ACHN (cell line): Measurements from ENCODE around the gene SYT8.

Experiments used
- DNase-seq: peaks from one replicate; pipeline ENCODE4 v3.0.0-alpha.2; 2015
- in situ Hi-C: cut with HindIII; loops from 2 replicates; pipeline ENCODE4 v1.10.0; 2017; ENCODE audit warnings: low sequenced_read_pairs, low pct_ligation_motif_present, low pct_unique_long_range_greater_than_20kb

The SYT8 gene

DNA sequence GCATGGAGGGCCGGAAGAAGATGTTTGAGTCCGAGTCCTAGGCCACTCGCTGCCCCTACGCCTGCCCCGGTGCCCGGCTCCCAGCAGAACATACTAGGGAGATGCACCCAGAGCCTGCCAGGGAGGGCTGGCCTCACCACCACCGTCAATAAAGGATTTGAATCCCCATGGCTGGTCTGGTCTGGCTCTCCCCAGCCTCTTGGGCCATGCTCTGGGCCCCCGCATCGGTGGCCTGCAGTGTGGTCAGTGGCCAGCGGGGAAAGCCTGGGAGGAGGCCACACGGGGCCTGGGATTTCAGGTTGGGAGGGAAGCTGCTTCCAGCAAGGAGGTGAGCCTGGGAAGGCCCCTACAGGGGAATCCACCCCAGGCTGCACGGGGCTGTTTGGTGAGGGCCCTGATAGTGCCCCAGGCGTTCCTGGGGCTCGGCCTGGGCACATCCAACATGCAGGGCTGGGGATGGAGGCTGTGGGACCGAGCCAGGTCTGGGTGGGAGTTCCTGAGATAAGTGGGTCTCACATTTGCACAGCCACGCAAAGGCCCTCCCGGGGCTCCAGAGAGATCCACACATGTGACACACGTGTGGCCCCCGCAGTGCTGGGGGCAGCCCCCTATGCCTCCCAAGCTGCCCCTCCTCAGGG lies 6.8 kb downstream of the SYT8 start:
- in situ Hi-C loops, result no loop called here
- no peak for DNase-seq

- in situ Hi-C loops, result no loop called here
- no peak for DNase-seq
Measured at GRCh38 chr11:1842149-1843097, 7.6 kb downstream of the SYT8 start.

DNA sequence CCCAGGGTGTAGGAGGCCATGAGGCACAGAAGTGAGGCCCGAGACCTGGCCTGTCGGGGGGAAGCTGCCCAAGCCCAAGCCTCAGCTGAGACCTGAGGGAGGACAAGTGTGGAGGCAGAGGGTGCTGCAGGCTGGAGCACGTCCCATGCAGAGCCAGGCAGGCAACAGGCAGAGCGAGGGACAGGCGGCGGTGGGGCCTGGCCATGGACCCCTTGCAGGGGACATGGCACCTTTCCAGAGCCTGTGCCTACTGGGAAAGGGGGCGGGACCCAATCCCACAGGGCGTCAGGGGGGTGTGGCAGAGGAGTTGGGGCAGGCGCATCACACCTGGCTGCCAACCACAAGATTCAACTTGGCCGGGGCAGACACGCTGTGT lies 8.3 kb downstream of the SYT8 start:
- DNase-seq, result no peak
- in situ Hi-C loops, result no loop called here

- in situ Hi-C loops, result no loop called here
- DNase-seq, result no peak
Measured at GRCh38 chr11:1843796-1844195, 9.0 kb downstream of the SYT8 start.

- in situ Hi-C loops, result no loop called here
- DNase-seq, result no peak
Measured at GRCh38 chr11:1844221-1845094, 9.7 kb downstream of the SYT8 start.

DNA sequence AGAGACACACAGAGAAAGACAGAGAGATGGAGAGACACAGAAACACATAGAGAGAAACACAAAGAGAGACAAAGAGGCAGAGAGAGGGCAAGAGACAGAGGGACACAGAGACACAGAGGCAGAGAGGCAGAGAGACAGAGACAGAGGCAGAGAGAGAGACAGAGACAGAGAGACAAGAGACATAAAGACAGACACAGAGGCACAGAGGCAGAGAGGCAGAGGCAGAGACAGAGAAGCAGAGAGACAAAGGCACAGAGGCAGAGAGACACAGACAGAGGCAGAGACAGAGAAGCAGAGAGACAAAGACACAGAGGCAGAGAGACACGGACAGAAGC lies 10.3 kb downstream of the SYT8 start:
- in situ Hi-C loops, result no loop called here
- no peak for DNase-seq

DNA sequence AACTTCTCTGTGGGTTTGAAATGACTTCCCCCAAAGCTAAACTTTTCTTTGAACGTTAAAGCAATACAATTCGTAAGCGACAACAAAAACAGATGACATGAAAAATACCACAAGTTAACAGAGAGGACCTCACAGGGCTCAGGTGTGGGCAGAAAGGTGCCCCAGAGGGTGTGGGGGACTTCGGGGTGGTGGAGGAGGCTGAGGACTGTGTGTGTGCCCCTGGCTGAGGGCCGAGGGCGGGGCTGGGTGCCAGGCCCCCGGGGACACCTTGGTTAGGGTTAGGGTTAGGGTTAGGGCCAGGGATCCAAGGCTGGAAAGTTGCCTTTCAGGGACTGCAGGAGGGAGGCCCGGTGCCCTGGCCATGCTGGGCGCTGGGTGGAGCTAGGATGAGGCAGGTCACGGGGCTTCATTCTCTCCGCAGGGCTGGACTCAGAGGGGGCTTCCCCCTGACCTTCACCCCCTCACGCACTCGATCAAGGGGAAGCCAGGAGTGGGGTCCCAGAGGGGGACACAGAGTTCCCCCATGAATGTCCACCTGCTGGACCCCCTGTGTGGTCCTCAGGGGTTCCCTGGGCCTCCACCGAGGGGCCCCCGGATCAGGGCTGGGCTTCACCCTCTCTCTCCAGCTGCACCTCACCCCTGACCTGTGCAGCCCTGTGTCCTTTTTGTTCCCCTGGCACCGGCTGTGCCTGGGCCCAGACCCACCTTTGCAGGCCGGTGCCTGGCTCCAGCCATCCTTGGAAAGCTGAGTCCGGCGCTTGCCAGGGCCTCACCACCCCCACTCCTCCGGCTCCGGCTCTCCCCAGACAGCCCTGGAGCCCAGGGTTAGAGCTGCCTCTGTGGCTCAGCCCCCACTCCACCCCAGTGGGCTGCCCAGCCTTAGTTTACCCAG lies 11.0 kb downstream of the SYT8 start:
- DNase-seq, result no peak
- in situ Hi-C loops, result no loop called here

DNA sequence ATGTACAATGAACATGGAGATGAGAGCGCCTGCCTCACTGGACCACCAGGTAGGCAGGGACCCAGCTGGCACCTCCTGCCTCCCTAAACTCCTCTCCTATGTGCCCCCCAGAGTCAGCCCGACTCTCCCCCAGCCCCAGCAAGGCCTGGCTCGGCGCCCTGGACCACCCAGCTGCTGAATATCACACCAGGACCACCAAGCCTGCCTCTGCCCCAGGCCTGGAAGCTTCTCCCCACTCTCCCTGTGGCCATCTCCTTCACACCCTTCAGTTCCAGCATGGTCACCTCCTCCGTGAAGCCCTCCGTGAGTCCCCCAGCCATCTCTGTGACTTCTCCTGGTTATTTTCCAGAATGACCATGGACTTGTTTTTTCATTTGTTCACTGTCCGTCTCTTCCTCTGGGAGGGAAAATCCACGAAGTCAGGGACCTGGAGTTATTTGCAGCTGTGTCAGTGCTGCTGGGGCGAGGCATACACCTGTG lies 11.7 kb downstream of the SYT8 start:
- no peak for DNase-seq
- in situ Hi-C loops, result no loop called here

DNA sequence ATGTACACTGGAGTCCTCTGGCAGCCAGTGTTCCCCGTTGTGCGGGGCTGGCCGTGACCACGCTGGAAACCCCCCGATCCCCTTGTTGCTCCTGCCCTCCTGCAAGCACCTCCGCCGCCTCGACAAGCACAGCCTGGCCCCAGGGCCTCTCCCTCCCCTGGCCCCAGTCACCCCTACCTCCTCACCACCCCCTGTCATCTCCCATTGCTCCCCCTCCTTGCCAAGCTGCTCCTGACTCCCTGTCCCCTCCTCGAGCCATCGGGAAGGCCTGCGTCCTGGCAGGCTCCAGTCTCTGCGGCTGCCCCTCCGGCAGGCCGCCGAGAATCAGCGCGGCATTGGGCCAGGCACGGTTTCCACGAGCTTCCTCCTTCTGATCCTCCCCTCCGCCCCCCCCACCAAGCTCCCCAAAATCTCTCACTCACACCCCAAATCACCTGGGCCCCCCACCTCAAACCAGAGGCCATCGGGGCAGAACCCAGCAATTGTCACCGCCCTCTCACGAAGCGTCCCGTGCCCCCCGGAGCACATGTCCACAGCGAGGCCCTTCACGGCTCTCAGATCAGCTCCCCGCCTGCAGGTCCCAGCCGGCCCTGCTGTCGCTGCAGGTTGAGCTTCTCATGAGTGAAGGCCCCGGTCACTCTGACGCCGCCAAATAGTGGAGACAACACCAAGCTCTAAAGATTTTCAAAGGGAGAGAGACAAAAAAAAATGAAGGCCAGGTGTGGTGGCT lies 12.4 kb downstream of the SYT8 start:
- in situ Hi-C loops, result no loop called here
- DNase-seq, result no peak

DNA sequence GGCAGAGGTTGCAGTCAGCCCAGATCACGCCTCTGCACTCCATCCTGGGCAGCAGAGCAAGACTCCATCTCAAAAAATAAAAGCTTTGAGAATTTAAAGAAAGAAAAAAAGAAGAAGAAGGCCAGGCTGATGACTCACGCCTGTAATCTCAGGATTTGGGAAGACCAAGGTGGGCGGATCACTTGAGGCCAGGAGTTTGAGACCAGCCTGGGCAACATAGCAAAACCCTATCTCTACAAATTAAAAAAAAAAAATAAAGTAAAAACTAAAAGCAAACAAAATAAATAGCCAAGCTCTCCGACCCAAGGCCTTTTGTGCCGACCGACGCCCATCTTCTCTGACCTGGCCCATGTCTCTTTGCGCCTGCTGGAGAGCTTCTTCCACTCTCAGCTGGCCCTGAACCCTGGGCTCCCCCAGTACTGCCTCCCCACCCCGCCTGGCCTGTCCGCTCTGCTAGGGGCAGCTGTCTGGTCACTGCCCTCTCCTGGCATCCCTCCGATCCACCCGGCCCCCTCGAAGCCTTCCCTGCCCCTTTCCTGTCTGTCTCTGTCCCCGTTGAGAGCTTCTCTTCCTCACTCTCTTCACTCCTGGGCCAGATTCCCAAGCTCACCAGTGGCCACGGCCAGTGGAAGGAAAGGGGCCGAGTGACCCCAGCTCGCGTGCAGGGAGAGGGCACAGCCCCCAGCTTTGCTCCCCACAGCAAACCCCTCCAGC lies 13.3 kb downstream of the SYT8 start:
- in situ Hi-C loops, result no loop called here
- DNase-seq, result no peak

DNA sequence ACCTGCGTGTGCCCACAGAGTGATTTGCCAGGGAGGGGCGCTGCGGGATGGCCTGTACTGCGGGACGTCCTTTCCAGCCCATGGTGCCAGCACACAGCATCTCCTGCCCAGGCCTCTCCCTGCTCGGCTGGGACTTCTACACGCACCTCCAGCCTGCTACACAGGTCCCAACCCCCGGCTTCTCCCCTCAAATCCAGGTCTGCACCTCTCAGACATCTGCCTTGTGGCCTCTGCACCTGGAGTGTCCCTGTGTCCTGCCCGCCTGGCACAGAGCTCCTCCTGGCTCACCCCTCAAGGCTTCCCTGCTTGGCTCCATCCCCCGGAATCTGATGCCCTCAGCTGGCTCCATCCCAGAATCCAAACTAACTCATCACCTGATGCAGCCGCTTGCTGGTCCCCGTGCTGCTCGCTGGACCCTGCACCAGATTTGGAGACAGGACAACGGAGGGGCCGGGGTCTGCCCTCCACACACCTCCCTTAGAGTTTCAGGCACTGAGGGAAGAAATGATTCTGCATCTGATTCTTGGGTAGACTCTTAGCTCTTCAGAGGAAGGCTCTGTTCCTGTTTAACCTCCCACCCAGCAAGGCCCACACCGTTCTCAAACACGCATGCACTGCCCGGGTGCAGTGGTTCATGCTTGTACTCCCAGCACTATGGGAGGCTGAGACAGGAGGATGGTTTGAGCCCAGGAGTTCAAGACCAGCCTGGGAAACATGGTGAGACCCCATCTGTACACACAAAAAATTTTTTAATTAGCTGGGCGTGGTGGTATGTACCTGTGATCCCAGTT lies 14.0 kb downstream of the SYT8 start:
- in situ Hi-C loops, result no loop called here
- no peak for DNase-seq

GRCh38 chr11:1851468-1852180 lies 16.8 kb downstream of the SYT8 start:
- no peak for DNase-seq
- in situ Hi-C loops, result no loop called here

- in situ Hi-C loops, result no loop called here
- DNase-seq, result no peak
Measured at GRCh38 chr11:1852271-1852876, 17.6 kb downstream of the SYT8 start.

DNA sequence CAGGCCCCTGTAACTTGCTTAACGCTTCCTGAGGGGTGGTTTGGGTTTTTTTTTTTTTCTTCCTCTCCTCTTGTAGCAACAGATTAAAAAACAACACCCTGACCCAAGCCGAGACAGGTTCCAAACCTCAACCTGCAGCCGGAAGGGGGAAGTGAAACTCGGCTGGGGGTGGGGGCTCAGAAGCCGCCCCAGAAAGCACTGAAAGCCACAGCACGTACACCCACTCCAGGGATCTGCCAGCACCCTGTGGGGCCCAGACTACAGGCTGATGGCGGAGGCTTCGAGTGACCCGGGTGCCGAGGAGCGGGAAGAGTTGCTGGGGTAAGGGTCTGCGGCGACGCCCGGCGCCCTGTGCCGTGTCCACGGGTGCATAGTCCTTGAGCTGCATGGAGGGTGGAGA lies 18.1 kb downstream of the SYT8 start, which contains the start of gene LSP1:
LSP1 (plus strand) TSS at position 208 of the 400 bp plus-strand sequence; CDS start at position 269, 61 bp downstream.
- in situ Hi-C loops, result no loop called here
- no peak for DNase-seq

- no peak for DNase-seq
- in situ Hi-C loops, result no loop called here
Measured at GRCh38 chr11:1853376-1854131, 18.8 kb downstream of the SYT8 start.
